Aorta (tissue), 5 donors: ENCODE data around the gene CCDC88C. TPM values are rescaled to one million over a fixed set of nuclear protein-coding genes. Genes with fewer than 3 reads are reported as not detected.

ENCODE experiments used
- ATAC-seq: fragments of 200-7000 bp; cut with Tn5 transposase; one replicate; pipeline ENCODE4 v1.9.1; 2022; ENCODE audit warnings: moderate library complexity; ENCODE audit not compliant: low FRiP score
- DNase-seq, 2 donors: peaks; one replicate each; pipeline ENCODE4 v3.0.0-alpha.2; 2020
- H3K27ac ChIP-seq, 2 donors: one replicate each; pipeline ENCODE4 v1.5.1; 2013; ENCODE audit warnings: low read length in 2 of 2, mild to moderate bottlenecking in 2 of 2, moderate library complexity in 2 of 2, control low read depth in 1 of 2, inconsistent platforms in 1 of 2, low read depth in 1 of 2
- H3K27me3 ChIP-seq, 2 donors: one replicate each; pipeline ENCODE4 v1.6.1; 2013; ENCODE audit warnings: control low read depth in 1 of 2, low read length in 1 of 2, mild to moderate bottlenecking in 1 of 2, moderate library complexity in 1 of 2; ENCODE audit not compliant: insufficient read depth in 2 of 2, control insufficient read depth in 1 of 2
- H3K36me3 ChIP-seq, 2 donors: one replicate each; pipeline ENCODE4 v1.6.1; 2013; ENCODE audit warnings: control low read depth in 1 of 2, low read length in 1 of 2, mild to moderate bottlenecking in 1 of 2; ENCODE audit not compliant: insufficient read depth in 2 of 2, control insufficient read depth in 1 of 2
- H3K4me1 ChIP-seq, 2 donors: one replicate each; pipeline ENCODE4 v1.6.1; 2013; ENCODE audit warnings: low read length in 2 of 2, control low read depth in 1 of 2, mild to moderate bottlenecking in 1 of 2, moderate library complexity in 1 of 2; ENCODE audit not compliant: insufficient read depth in 2 of 2, control insufficient read depth in 1 of 2
- H3K4me3 ChIP-seq, 2 donors: one replicate each; pipeline ENCODE4 v1.5.1; 2013; ENCODE audit warnings: low read length in 2 of 2, control low read depth in 1 of 2, mild to moderate bottlenecking in 1 of 2
- H3K9me3 ChIP-seq: one replicate; pipeline ENCODE4 v1.6.1; 2013; ENCODE audit warnings: mild to moderate bottlenecking, low read length; ENCODE audit not compliant: control insufficient read depth
- WGBS, 2 donors: extraction: QIAGEN DNeasy Blood & Tissue Kit; methylation state at CpG; one replicate each; pipeline ENCODE4 v1.1.7; 2013; 5-methylcytosine and 5-hydroxymethylcytosine counted together
- intact Hi-C, 2 donors: fragments of 100-400 bp; cut with DNase I; formaldehyde crosslinking; loops; one replicate each; pipeline versions ENCODE4 v1.14.2 to v1.15.0; 2022
- polyA plus RNA-seq, 2 donors: library from polyadenylated mRNA; stranded (reverse); fragments of 200-250 nt; gene quantifications; one replicate each; pipeline ENCODE4 v1.2.3, GENCODE V29; 2013
- total RNA-seq, 2 donors: library from RNA; stranded (reverse); fragmentation: NEBNext Ultra II Directional; extraction: Animal tissue kit (Norgen Biotek cat#: 25700); gene quantifications; one replicate each; pipeline ENCODE4 v1.2.1, GENCODE V29; 2021
- donor health status: healthy with polysubstance abuse.
- donor health status: Bipolar disorder and iron deficiency.
- donor health status: DM: no; HTN: no; CAD: no.
- donor health status: DM: no; HTN: no; CAD: no.
- donor health status: DM: yes; HTN: yes; CAD: no.

The CCDC88C gene
- total and polyA plus RNA-seq, 4 donors = 0.33 to 18.4 (median 6.1) TPM

- Histone ChIP-seq H3K27ac (no peak overlapping the region), H3K4me3 (no peak overlapping the region), H3K9me3 (no peaks in the 10 kb centered on the region), H3K4me1 (no peaks in the 10 kb centered on the region), H3K36me3 (no peaks in the 10 kb centered on the region), H3K27me3 (no peaks in the 10 kb centered on the region)
- intact Hi-C loops = no loop called here
- WGBS, 2 donors = 96 to 98% methylated on average over 9 of the region's 9 CpGs
- DNase-seq (no peak), ATAC-seq (no peak)
These were observed 97.4 kb downstream of the CCDC88C start for GRCh38 chr14:91320266-91320665.

GRCh38 chr14:91318911-91319310 lies 98.7 kb downstream of the CCDC88C start:
- ATAC-seq (no peak), DNase-seq (no peak)
- Histone ChIP-seq H3K36me3 (no peaks in the 10 kb centered on the region), H3K4me1 (no peaks in the 10 kb centered on the region), H3K27ac (no peak overlapping the region), H3K27me3 (no peaks in the 10 kb centered on the region), H3K4me3 (no peak overlapping the region), H3K9me3 (no peaks in the 10 kb centered on the region)
- WGBS, 2 donors = 67 to 69% methylated on average over 4 of the region's 4 CpGs
- intact Hi-C loops = no loop called here

GRCh38 chr14:91317381-91318308 lies 100.0 kb downstream of the CCDC88C start:
- WGBS, 2 donors = 45 to 59% methylated on average over 17 to 21 of the region's 21 CpGs
- no peaks in the 10 kb centered on the region for H3K36me3 ChIP-seq
- peak; percentile 68 to 87 for DNase-seq
- intact Hi-C loops = no loop called here
- H3K27me3 ChIP-seq = no peaks in the 10 kb centered on the region
- peak; percentile 37 for ATAC-seq
- no peaks in the 10 kb centered on the region for H3K4me1 ChIP-seq
- no peaks in the 10 kb centered on the region for H3K9me3 ChIP-seq
- H3K27ac ChIP-seq = no peak overlapping the region
- H3K4me3 ChIP-seq = no peak overlapping the region

GRCh38 chr14:91316761-91317160 lies 100.9 kb downstream of the CCDC88C start:
- DNase-seq (no peak), ATAC-seq (no peak)
- H3K4me1 ChIP-seq = no peaks in the 10 kb centered on the region
- no peak overlapping the region for H3K4me3 ChIP-seq
- no peaks in the 10 kb centered on the region for H3K9me3 ChIP-seq
- intact Hi-C loops = no loop called here
- H3K36me3 ChIP-seq = no peaks in the 10 kb centered on the region
- no peaks in the 10 kb centered on the region for H3K27me3 ChIP-seq
- H3K27ac ChIP-seq = no peak overlapping the region
- 97 to 99% methylated on average over 2 of the region's 2 CpGs for WGBS, 2 donors

GRCh38 chr14:91315844-91316267 lies 101.8 kb downstream of the CCDC88C start:
- Histone ChIP-seq H3K27me3 (no peaks in the 10 kb centered on the region), H3K4me3 (no peak overlapping the region), H3K27ac (no peak overlapping the region), H3K4me1 (no peaks in the 10 kb centered on the region), H3K9me3 (no peaks in the 10 kb centered on the region), H3K36me3 (no peaks in the 10 kb centered on the region)
- intact Hi-C loops = no loop called here
- no peak for DNase-seq
- WGBS, 2 donors = 91 to 92% methylated on average over 6 of the region's 6 CpGs
- no peak for ATAC-seq

GRCh38 chr14:91313852-91314251 lies 103.8 kb downstream of the CCDC88C start:
- H3K4me1 ChIP-seq = no peaks in the 10 kb centered on the region
- WGBS, 2 donors = 92% methylated on average over 14 of the region's 14 CpGs

GRCh38 chr14:91313154-91313850 lies 104.3 kb downstream of the CCDC88C start:
- no peaks in the 10 kb centered on the region for H3K4me1 ChIP-seq
- no peak overlapping the region for H3K4me3 ChIP-seq
- no peak overlapping the region for H3K27ac ChIP-seq
- ATAC-seq (no peak), DNase-seq (no peak)
- intact Hi-C loops = no loop called here
- no peaks in the 10 kb centered on the region for H3K9me3 ChIP-seq
- no peaks in the 10 kb centered on the region for H3K36me3 ChIP-seq
- H3K27me3 ChIP-seq = no peaks in the 10 kb centered on the region
- WGBS, 2 donors = 92 to 95% methylated on average over 34 of the region's 34 CpGs

More at GRCh38 chr14:91313852-91314251, 103.8 kb downstream of the CCDC88C start:
- DNase-seq (no peak), ATAC-seq (no peak)
- intact Hi-C loops = no loop called here
- Histone ChIP-seq H3K27ac (no peak overlapping the region), H3K27me3 (no peaks in the 10 kb centered on the region), H3K36me3 (no peaks in the 10 kb centered on the region), H3K4me3 (no peak overlapping the region), H3K9me3 (no peaks in the 10 kb centered on the region)

GRCh38 chr14:91311284-91311662 lies 106.3 kb downstream of the CCDC88C start:
- no peaks in the 10 kb centered on the region for H3K4me1 ChIP-seq
- ATAC-seq = no peak
- no peak overlapping the region for H3K27ac ChIP-seq
- no peaks in the 10 kb centered on the region for H3K9me3 ChIP-seq
- DNase-seq = no peak
- WGBS, 2 donors = 81 to 82% methylated on average over 5 of the region's 5 CpGs
- H3K4me3 ChIP-seq = no peak overlapping the region
- no peaks in the 10 kb centered on the region for H3K27me3 ChIP-seq
- intact Hi-C loops = no loop called here
- no peaks in the 10 kb centered on the region for H3K36me3 ChIP-seq
